ENCODE measurements around the gene KLHL35.

- TF ChIP-seq CTCF (IDR thresholded peaks at IDR 0.05) (no peak), POLR2A (IDR thresholded peaks at IDR 0.05) (no peak)
These were observed 7.6 kb downstream of the KLHL35 start for GRCh38 chr11:75425422-75425821.

Data from vagina (tissue), 2 donors.